CD4-positive, alpha-beta T cell treated with Interferon gamma for 1 hour (primary cell): Measurements from ENCODE around the gene PPT2.
"Not testable (repeated sequence)": the region's sequence is repeated elsewhere in the genome, so short reads cannot be mapped to it uniquely, and the experiment has no call there.

Experiments
- DNase-seq: peaks from one replicate; pipeline ENCODE4 v3.0.0-alpha.2; 2020

Gene PPT2

GRCh38 chr6:32127717-32128592, 26.0 kb upstream of the PPT2 start, which contains the start of gene ATF6B:
Gene ATF6B (minus strand): TSS chr6:32128246. CDS start chr6:32128207, 39 bp downstream.
- peak; percentile 100 for DNase-seq

DNA sequence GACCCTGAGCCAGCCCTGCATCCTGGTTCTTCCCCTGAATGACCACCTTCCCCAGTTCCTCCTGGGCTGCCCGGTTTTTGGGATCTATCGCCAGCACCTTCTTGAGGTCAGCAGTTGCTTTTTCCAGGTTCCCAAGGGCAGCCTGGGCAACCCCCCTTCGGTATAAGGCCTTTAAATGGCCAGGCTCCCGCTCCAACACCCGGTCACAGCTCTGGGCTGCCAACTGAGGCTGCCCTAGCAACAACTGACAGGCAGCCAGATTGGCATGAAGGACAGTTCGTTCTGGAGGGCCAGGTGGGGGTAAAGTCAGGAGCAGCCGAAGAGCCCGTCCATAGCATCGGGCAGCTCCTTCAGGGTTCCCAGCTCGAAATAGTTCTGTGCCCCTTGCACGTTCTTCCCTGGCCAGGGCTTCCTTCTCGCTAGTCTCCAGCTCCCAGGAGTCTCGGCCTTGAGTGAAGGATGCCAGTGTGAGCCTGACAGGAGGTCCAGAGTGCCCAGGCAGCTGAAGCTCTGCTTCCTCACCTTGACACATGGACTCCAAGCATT, 25.1 kb upstream of the PPT2 start:
- no peak for DNase-seq

DNA sequence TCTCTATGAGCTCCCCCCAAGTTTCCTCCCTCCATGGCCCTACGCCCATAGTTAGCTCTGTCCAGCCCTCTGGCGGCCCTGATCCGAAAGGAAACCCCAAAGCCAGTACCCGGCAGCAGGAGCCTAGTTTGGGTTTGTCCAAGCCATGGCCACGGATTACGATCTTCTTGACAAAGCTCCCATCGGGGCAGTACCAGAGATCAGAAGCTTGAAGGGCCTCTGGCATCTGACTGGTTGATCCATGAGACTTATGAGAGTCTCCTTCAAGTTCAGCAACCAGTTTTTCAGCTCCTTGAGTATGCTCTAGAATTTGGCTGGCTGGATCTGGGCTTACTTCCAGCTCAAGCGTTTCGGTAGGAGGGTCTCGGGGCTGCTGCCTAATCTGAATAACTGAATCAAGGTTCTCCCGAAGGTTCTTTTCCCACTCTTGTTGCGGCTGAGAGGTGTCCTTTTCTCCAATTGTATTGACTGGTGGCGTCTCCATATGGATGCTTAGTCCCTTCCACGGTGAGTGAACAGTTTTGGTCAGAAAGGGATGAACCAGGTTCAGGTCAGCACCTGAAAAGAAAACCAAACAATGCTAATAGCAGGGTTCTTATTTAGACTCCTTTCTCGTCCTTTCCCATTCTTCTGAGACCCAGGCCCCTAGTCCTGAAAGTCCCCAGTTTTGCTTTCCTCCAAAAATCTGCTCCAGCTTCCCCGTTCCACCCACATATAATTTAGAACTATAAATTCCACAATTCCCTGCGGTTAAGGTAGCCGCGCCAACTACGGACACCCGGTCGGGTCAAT, 24.4 kb upstream of the PPT2 start:
- no peak for DNase-seq

- no peak for DNase-seq
These were observed 22.4 kb upstream of the PPT2 start for GRCh38 chr6:32131439-32131948.

DNA sequence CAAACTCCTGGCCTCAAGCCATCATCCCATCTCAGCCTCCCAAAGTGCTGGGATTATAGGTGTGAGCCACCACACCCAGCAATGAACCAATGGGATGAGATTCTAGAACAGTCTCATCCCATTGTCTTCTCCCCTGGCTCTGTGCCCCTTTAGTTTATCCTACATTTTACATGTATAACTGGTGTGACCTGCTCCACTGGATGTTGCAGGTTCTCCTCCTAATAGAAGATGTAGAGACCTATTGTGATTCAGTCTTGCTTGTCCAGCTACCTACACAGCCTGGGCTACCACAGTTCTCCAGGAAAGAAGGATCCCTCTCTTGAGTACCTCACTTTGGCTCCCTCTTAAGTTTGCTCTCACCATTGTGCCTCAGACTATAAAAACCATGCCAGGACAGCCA, 21.8 kb upstream of the PPT2 start:
- no peak for DNase-seq

DNA sequence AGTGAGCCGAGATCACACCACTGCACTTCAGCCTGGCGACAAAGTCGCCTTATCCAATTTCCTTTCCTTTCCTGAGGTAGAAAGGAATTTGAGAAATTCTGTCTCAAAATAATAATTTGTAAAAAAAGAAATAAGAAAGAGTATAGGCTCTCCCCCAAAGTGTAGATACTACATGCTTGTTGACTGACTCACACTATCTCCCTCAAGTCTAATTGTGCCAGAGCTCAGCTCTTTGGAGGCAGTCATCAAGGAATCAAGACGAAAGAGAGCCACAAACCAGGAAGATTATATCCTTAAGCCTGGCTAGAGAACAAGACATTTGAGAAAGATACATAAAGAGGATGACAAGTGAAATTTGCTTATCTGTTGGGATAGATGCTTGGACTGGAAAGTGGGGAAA, 20.2 kb upstream of the PPT2 start:
- no peak for DNase-seq

- DNase-seq: no peak
These were observed 16.5 kb upstream of the PPT2 start for GRCh38 chr6:32137454-32137853.

DNA sequence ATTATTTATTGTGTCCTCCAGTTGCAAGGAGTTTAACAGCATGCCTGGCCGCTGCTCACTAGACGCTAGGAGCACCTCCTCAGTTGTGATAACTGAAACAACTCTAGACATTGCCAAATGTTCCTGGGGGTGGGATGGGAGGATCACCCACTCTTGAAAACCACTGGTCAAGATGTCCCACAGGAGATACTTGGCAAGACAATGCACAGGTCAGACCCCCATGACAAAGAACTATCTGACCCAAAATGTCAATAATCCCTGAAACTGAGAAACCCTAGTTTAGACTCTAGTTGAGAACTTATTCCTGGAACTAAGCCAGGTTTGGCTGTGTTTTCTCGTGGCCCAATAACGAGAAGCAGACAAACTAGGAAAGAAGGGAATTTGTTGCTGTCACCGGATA, 14.4 kb upstream of the PPT2 start:
- no peak for DNase-seq

- DNase-seq: no peak
These were observed 13.4 kb upstream of the PPT2 start for GRCh38 chr6:32140420-32141046.

GRCh38 chr6:32144238-32144637, 9.7 kb upstream of the PPT2 start:
- not testable (repeated sequence) for DNase-seq

GRCh38 chr6:32146287-32146686, 7.7 kb upstream of the PPT2 start:
- DNase-seq: no peak

DNA sequence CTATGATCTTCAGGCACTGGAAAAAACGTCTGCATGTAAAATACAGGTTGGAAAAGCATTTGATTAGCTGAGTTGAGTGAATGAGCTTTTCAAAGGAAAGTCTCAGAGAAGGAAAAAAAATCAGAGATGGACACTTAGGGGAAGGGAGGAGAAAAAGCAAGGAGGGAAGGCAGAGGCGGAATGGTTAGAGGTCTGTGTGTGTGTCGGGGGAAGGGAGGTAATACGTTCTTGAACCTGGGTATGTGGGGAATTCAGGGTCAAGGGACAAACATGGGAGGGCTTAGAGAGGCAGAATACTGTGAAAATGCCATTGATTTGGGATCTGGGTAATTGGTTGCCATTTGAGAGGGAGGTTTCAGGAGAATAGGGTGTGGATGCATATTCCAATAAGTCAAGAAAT, 7.3 kb upstream of the PPT2 start:
- no peak for DNase-seq

DNA sequence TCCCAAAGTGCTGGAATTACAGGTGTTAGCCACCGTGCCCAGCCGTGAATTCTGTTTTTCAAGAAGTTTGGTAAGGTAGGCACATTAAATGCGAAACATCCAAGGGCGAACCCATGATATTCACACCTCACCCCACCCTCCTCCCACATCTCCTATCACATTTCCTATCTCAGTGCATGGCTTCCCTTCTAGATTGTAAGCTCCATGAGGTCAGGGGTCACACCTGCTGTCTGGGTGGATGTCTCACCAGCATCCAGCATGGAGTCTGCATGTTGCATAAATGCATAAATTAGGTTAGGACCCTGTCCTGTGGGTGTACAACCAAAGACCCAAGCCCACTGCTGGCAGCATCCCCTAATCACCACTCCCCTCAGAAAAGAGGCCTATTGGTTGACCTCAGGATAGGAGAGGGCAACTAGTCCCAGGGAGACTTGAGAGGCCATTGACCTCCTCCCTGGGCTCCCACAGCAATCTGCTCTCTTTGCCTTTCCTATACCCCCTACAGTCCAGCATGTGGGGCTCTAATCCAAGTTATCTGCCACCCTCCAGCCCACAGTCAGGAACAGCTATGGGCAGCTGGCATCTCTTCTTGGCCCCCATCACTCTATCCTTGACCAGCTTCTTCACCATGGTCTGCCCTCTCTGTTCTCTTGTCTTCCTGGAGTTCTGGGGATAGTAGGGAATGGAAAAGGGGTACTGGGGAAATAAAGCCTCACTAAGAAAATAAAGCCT, 6.4 kb upstream of the PPT2 start:
- no peak for DNase-seq

GRCh38 chr6:32148289-32149091, 5.5 kb upstream of the PPT2 start:
- DNase-seq: peak; percentile 78

- DNase-seq: no peak
These were observed 4.7 kb upstream of the PPT2 start for GRCh38 chr6:32149092-32149755.

DNA sequence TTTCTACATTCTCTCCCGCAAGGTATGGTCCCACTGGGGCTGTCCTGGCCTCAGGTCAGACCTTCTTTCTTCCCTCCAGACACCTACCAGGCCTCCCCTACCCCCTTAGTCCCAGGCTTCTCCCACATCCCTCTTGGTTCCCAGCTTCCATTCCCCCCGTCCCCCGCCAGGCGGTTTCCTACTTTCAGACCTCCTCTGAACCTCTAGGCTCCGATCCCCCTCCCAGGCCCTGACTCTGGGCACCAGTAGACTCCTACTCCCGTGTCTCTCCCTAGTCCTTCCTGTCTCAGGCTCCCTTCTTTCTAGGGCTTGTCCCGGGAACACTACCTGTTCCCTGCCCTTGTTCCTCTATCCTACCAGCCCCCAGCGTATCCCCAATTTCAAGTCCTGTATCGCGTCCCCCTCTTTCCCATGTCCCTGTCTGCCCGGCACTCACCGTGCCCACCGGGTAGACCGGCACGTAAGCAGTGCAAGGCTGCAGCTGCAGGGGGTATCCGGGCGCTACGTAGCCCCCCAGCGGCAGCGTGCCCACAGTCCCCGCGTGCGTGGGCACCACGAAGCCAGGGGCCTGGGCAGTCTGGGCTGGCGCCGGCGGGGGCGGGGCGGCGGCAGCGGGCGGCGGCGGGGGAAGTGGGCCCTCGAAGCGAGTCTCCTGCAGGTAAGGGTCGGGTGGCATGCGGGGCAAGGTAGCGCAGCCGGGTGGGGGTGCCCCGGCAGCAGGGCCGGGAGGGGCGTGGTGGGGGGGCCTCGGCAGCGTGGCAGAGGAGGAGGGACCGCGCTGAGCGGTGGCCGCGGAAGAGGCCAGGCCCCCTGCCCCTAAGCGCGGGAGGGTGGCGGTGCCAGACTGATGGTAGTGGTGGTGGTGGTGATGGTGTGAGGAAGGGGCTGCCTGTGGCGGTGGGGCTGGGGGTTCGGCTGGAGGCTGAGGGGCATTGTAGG, 3.7 kb upstream of the PPT2 start:
- DNase-seq: no peak

GRCh38 chr6:32151181-32151862, 2.6 kb upstream of the PPT2 start:
- no peak for DNase-seq

GRCh38 chr6:32151863-32152768, 1.8 kb upstream of the PPT2 start, which contains the start of gene PRRT1:
Gene PRRT1 (minus strand): TSS chr6:32151939. CDS start chr6:32151827, 112 bp downstream.
- DNase-seq: no peak
